Pulmonary artery endothelial cell (primary cell): Measurements from ENCODE around the gene NHLRC2. TPM values are rescaled to one million over a fixed set of nuclear protein-coding genes. Genes with fewer than 3 reads are reported as not detected.
"Not testable (repeated sequence)": the region's sequence is repeated elsewhere in the genome, so short reads cannot be mapped to it uniquely, and the experiment has no call there.

Source experiments
- DNase-seq: peaks from one replicate; pipeline ENCODE4 v3.0.0-alpha.2; 2011; ENCODE audit warnings: low read depth, low spot score
- total RNA-seq: library from RNA; depleted of rRNA; stranded (reverse); fragments of >200 nt; gene quantifications from 2 replicates; pipeline ENCODE4 v1.2.3, GENCODE V29; 2014

NHLRC2 gene
- 14.3 and 15.5 TPM in 2 replicates for total RNA-seq

DNA sequence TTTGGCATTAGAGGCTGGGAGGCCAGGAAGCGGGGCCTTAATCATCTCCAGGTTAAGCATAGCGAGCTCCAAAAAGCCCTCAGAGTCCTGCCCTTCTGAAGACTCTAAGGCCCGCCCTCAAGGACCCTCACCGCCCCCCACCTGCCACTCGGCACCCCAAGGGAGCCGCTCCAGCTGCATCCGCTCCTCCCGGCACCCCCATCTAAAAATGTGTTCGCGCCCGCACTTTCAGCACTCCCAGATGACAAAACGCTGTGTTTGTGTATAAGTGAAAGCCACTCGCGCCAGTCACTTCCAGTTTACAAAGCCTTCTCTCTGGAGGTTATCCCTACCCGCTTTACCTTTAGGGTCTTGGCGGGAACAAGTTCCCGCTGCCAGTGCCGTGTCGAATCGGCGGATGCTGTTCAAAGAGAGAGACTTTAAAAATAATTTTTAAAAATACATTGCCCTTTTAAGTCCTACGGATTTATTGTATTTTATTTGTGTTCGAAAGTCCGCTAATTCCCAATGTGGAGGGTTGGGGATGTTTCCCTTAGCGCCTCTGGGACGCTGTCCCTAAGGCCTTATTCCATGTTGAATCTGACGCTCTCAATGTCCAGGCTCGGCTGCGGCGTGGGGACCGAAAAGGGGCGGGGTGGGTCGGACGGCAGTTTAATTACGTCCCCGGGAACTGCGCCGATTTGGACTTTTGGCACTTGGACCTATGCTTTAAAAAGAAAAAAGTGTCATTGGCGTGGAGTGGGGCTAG lies at the start of gene NHLRC2, which contains the start of gene DCLRE1A:
TSS of gene NHLRC2 (plus strand) at position 649 of the 748 bp plus-strand sequence. CDS start 212 bp downstream, outside the sequence.
TSS of gene DCLRE1A (minus strand) at position 70 of the 748 bp plus-strand sequence. CDS start 900 bp downstream, outside the sequence.
- DNase-seq: peak; percentile 56

DNA sequence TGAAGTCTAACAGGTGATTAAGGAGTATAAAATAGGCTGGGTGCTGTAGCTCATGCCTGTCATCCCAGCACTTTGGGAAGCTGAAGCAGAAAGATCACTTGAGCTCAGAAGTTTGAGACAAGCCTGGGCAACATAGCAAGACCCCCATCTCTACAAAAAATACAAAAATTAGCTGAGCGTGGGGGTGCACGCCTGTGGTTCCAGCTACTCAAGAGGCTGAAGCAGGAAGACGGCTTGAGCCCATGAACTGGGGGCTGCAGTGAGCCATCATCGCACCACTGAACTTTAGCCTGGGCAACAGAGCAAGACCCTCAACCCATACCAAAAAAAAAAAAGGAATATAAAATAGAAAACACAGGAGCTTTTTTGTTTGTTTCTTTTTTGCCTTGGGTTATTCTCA lies 48.0 kb upstream of the NHLRC2 start:
- DNase-seq: no peak

- DNase-seq: no peak
Measured at GRCh38 chr10:113808168-113808567, 46.3 kb upstream of the NHLRC2 start.

- DNase-seq: not testable (repeated sequence)
Measured at GRCh38 chr10:113814700-113815099, 39.8 kb upstream of the NHLRC2 start.

GRCh38 chr10:113819989-113820388 lies 34.5 kb upstream of the NHLRC2 start:
- DNase-seq: no peak

DNA sequence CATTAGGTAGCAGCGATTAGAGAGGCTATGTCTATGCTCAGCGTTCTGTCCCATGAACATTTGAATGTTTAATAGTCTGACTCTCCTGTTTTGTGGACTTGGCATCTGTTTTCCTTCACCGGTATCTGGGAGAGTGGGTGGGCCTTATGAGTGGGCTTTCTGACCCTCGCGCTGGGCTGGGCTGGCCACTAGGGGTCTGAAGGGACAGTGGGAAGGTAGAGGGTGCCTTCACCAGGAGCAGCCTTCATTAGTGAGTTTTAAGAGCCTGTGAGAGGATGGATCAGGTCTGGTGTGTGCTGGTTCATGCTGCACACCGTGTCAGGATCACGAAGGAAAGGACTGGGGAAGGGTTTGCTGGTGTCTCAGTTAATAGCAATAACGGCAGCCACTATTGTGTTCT lies 34.0 kb upstream of the NHLRC2 start:
- no peak for DNase-seq

DNA sequence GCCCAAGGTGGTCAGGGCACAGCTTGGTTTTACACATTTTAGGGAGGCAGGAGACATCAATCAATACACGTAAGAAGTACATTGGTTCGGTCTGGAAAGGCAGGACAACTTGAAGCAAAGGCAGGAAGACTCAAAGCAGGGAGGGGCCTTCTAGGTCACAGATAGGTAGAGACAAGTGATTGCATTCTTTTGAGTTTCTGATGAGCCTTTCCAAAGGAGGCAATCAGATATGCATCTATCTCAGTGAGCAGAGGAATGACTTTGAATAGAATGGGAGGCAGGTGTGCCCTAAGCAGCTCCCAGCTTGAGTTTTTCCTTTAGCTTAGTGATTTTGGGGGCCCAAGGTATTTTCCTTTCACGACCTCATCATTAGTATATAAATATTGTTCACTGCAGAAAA lies 33.2 kb upstream of the NHLRC2 start:
- DNase-seq: not testable (repeated sequence)

GRCh38 chr10:113822174-113822573 lies 32.3 kb upstream of the NHLRC2 start:
- no peak for DNase-seq

DNA sequence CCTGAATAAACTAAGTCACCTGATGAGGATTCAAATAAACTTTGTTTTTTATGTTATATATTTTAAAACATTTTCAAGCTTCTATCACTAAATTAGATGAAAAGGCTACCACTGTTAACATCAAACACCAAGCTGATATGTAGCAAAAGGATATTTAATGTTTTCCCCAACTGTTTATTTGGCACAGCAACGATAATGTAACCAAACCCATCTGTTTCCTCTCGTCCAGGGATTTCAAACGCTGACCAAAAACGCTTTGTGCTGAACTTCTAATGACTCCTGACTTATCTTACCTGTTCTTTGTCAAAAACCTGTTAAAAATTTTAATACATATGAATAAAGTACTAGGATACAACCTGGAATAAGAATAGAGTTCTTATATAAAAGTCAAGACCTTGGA lies 31.1 kb upstream of the NHLRC2 start:
- no peak for DNase-seq

DNA sequence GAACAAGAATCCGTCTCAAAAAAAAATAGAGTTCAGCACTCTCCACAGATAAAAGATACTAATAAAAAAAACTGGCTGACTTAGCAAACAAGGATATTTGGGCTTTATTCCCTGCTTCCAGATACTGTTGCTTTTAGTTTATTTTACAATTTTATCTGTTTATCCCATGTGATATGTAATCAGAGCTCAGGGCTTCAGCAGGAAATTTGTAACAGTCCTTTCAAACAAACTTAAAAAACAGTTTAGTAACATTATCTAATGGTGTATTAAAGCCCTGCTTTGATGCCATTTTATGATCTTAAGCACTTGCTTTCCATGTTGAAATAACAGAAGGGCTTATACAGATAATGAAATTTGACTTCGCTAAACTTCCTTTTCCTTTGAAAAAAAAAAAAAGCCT lies 28.7 kb upstream of the NHLRC2 start:
- no peak for DNase-seq

DNA sequence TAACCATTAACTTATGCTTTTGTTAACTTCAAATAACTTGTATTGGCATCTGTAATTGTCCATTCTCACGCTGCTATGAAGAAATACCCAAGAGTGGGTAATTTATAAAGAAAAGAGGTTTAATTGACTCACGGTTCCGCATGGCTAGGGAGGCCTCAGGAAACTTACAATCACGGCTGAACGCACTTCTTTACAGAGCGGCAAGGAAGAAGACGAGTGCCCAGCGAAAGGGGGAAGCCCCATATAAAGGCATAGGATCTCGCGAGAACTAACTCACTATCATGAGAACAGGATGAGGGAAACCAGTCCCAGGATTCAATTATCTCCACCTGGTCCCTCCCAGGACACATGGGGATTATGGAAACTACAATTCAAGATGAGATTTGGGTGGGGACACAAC lies 25.9 kb upstream of the NHLRC2 start:
- DNase-seq: not testable (repeated sequence)

DNA sequence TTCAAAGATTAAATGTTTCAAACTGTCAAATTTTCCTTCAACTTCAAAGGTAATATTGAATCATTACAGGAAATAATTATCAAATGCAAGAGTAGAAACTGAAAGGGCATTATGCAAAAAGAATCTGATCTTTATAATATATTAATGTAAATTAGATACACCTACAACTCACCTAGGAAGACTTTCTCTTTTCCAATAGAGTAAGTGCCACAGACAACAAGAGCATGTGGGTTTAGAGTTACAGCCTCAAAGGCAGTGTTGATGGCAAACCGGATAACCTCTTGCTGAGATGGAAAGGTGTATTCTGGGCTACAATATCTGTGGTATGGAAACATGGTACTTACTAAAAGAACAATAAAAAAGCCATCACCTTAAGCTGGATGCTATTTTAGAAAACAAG lies 12.3 kb upstream of the NHLRC2 start:
- DNase-seq: no peak

GRCh38 chr10:113843972-113844485 lies 10.4 kb upstream of the NHLRC2 start:
- no peak for DNase-seq

- no peak for DNase-seq
Measured at GRCh38 chr10:113846036-113846435, 8.4 kb upstream of the NHLRC2 start.

DNA sequence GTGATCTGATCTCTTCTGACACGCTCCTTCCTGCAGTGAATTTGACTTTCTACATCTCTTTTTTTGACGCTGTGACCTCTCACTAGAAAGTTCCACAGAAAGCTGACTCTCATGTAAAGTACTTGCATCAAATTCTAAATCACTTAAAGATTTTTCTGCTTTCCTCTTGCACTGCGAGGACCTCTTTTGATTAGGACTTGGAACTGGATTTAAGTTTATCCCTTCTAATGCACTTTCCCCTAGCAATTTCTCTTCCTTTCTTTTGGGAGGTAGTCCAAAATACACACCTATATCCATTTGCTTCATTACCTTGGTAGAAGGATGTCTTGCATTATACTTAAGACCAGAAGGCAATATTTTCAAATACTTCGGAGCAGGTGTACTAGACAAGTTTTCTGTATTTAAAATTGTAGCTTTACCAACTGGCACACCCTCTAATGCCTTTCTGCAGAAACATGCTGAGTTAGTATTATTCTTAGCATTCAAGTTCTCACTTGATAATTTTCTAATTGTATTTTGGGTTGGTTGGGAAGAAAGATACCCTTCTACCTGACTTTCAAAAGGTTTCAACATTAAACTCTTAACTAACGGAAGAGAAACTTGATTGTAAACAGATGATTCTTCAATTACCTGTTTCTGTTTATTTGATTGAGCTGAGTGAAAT lies 5.2 kb upstream of the NHLRC2 start:
- no peak for DNase-seq

GRCh38 chr10:113849946-113850345 lies 4.5 kb upstream of the NHLRC2 start:
- no peak for DNase-seq

- no peak for DNase-seq
Measured at GRCh38 chr10:113853578-113854012, 866 bp upstream of the NHLRC2 start.

DNA sequence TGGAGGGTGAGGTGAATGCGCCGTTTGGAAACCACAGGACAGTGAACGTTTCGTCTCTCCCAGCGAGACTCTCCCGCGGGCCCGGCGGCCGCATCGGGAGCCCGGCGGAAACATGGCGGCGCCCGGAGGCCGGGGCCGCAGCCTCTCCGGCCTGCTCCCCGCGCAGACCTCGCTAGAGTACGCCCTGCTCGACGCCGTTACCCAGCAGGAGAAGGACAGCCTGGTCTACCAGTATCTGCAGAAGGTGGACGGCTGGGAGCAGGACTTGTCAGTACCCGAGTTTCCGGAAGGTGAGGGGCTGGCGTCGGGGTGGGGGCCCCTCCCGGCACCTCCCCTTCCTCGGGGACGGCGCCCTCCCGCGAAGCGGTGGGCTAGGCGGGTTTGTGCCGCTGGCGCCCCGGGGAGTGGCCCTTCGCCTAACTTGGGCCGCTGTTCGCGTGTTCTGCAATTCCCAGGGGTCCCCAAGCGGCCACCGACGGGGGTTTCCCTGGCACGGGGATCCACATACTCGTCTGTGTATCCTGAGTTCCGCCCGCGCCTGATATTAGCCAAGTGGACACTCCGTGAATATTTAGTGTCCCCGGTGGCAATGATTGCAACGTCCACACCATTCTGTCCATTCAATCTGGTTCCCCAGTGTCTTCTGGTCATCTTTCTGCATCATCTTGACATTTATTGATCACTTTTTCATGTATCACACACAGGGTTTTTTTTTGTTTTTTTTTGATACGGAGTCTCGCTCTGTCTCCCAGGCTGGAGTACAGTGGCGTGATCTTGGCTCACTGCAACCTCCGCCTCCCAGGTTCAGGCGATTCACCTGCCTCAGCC lies 514 bp downstream of the NHLRC2 start:
- DNase-seq: no peak

DNA sequence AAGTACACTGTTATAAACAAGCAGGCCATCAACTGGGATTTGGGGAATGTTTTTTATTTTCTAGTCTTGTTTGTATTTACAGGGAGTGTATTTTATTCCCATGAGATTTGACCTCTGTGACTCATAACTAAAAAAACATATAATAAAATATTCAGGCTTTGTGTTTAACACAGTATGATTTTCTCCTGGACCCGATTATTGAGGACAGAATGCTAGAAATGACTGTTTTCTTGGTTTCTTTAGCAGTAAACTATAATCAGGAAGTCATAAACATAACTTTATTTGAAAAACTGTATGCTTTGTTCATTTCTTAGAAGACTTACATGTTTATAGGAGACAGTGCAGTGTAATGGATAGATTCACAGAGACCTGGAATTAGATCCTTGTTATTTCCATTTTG lies 2.1 kb downstream of the NHLRC2 start:
- DNase-seq: no peak

DNA sequence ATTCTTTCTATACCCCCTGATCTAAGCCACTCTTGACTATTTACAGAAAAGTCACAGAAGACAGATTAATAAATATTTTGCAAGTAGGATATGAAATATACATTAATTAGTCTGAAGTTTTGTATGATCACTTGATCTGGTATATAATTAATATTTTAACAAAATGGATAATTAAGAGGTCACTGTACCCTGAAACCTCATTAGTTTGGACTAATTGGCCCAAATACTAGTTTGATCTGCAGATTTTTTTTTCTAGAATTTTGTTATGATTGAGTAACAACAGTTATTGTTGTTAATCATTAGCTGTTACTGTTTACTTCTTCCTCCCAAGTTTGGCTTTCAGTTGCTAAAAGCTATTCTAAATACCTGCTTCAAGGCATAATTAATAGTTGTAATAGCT lies 2.7 kb downstream of the NHLRC2 start:
- DNase-seq: no peak

DNA sequence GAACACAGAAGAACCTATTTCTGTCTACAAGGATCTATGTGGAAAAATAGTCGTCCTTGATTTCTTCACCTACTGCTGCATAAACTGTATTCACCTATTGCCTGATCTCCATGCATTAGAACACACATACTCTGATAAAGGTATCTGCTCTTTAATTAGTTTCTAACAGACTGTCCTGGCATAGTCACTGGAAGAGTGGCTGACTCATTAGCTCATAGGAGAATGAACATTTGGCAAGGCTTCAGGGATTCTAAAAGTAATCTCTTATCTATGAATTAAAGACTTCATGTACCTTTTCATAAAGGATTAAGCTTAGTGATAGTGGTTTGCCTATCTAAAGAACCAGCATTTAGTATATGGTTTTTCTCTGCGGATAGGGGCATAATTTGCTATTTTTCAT lies 4.1 kb downstream of the NHLRC2 start:
- DNase-seq: no peak

DNA sequence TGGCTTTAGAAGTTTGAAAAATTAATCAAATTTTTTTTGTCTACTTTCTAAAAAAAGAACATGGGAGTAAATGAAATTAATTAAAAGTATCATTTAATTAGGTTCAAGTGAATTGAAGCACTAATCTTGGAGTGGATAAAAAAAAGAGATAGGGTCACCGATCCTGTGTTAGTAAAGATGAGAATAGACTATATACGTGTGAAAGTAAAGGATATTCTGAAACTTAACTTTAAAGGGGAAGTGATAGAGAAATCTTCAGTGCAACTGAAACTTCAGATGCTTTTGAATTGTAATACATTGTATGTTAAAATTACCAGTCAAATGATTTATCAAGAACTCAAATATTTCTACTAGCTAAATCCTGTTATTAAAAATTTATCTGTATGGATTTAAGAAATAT lies 4.8 kb downstream of the NHLRC2 start:
- DNase-seq: no peak
